Left lung (tissue), 10 donors: Measurements from ENCODE around the gene EIF2S2. TPM values are rescaled to one million over a fixed set of nuclear protein-coding genes. Genes with fewer than 3 reads are reported as not detected.
"Not testable (repeated sequence)": the region's sequence is repeated elsewhere in the genome, so short reads cannot be mapped to it uniquely, and the experiment has no call there.

Source experiments
- ATAC-seq: fragments of 200-7000 bp; cut with Tn5 transposase; one replicate; pipeline ENCODE4 v1.9.1; 2020; ENCODE audit warnings: moderate library complexity
- DNase-seq, 4 donors: peaks; one replicate each; pipeline ENCODE4 v3.0.0-alpha.2; 2013 to 2020
- H3K27ac ChIP-seq, 2 donors: fragments of 200-600 bp; sonication (generic) in 1 of 2; one replicate each; pipeline versions ENCODE4 v1.5.0 to v1.8.0; 2020 to 2021
- H3K27me3 ChIP-seq, 2 donors: fragments of 200-600 bp; sonication (generic) in 1 of 2; one replicate each; pipeline versions ENCODE4 v1.5.0 to v1.8.0; 2020 to 2021
- H3K36me3 ChIP-seq, 2 donors: fragments of 200-600 bp; sonication (generic) in 1 of 2; one replicate each; pipeline versions ENCODE4 v1.5.0 to v1.8.0; 2020 to 2021
- H3K4me1 ChIP-seq, 2 donors: fragments of 200-600 bp; one replicate each; pipeline ENCODE4 v1.8.0; 2021
- H3K4me3 ChIP-seq, 2 donors: fragments of 200-600 bp; sonication (generic) in 1 of 2; one replicate each; pipeline versions ENCODE4 v1.5.0 to v1.8.0; 2020 to 2021; ENCODE audit warnings: mild to moderate bottlenecking in 1 of 2
- H3K9me3 ChIP-seq, 2 donors: fragments of 200-600 bp; sonication (generic) in 1 of 2; one replicate each; pipeline versions ENCODE4 v1.5.0 to v1.8.0; 2020 to 2021
- CTCF ChIP-seq, 2 donors: fragments of 200-600 bp; sonication (generic) in 1 of 2; IDR thresholded peaks; one replicate each; pipeline versions ENCODE4 v1.5.0 to v1.8.0; 2021; ENCODE audit warnings: antibody characterized with exemption in 2 of 2
- intact Hi-C, 2 donors: fragments of 100-400 bp; cut with DNase I; formaldehyde crosslinking; loops; one replicate each; pipeline versions ENCODE4 v1.11.2 to v1.14.2; 2022
- polyA plus RNA-seq, 6 donors: library from polyadenylated mRNA; unstranded; fragments of 120-200 nt; gene quantifications; one replicate each; pipeline ENCODE4 v1.2.1, GENCODE V29; 2013; ENCODE audit not compliant: insufficient read length in 6 of 6
- total RNA-seq, 2 donors: library from RNA; stranded (reverse); fragmentation: NEBNext Ultra II Directional; extraction: Animal tissue kit (Norgen Biotek cat#: 25700); gene quantifications; one replicate each; pipeline ENCODE4 v1.2.1, GENCODE V29; 2021
- donor health status: DM: no; HTN: yes; CAD: no.
- donor health status: DM: no; HTN: no; CAD: no.

Gene EIF2S2
- total and polyA plus RNA-seq, 8 donors = 41.7 to 61.6 (median 45.9) TPM

GRCh38 chr20:34150306-34151000, 38.4 kb upstream of the EIF2S2 start:
- no peaks in the 10 kb centered on the region for H3K4me1 ChIP-seq
- H3K36me3 ChIP-seq = no peaks in the 10 kb centered on the region
- intact Hi-C loops = no loop called here
- ATAC-seq = peak; percentile 25
- H3K4me3 ChIP-seq = no peak overlapping the region
- TF ChIP-seq CTCF (IDR thresholded peaks at IDR 0.05) = no peak
- peaks cover 0 to 6% of the 10 kb centered on the region in 2 donors for H3K9me3 ChIP-seq
- no peak for DNase-seq
- H3K27ac ChIP-seq = no peak overlapping the region
- H3K27me3 ChIP-seq = no peaks in the 10 kb centered on the region

- Histone ChIP-seq H3K4me1 (no peaks in the 10 kb centered on the region), H3K4me3 (no peak overlapping the region), H3K27me3 (no peaks in the 10 kb centered on the region), H3K36me3 (no peaks in the 10 kb centered on the region), H3K27ac (no peak overlapping the region), H3K9me3 (no peaks in the 10 kb centered on the region)
- no peak for TF ChIP-seq CTCF (IDR thresholded peaks at IDR 0.05)
- no peak for ATAC-seq
- intact Hi-C loops = no loop called here
- DNase-seq = no peak
Measured at GRCh38 chr20:34145280-34145819, 33.3 kb upstream of the EIF2S2 start.

- no peaks in the 10 kb centered on the region for H3K27me3 ChIP-seq
- H3K27ac ChIP-seq = no peak overlapping the region
- DNase-seq (no peak), ATAC-seq (no peak)
- H3K9me3 ChIP-seq = no peaks in the 10 kb centered on the region
- no peak overlapping the region for H3K4me3 ChIP-seq
- intact Hi-C loops = no loop called here
- no peaks in the 10 kb centered on the region for H3K36me3 ChIP-seq
- TF ChIP-seq CTCF (IDR thresholded peaks at IDR 0.05) = no peak
- no peaks in the 10 kb centered on the region for H3K4me1 ChIP-seq
Measured at GRCh38 chr20:34143951-34144350, 31.9 kb upstream of the EIF2S2 start.

DNA sequence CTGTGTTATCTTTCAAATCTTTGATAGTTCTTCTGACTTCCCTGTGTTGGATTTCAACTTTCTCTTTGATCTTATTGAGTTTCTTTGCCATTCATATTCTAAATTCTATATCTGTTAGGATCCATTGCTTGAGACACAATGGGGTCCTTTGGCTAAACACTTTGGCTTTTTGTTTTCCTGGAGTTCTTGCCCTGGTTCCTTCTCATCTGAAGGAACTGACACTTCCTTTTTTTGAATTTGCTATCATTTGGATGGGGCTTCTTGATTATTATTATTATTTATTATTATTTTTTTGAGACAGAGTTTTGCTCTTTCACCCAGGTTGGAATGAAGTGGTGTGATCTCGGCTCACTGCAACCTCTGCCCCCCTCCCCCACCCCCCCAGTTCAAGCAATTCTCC, 30.1 kb upstream of the EIF2S2 start:
- no peaks in the 10 kb centered on the region for H3K9me3 ChIP-seq
- H3K4me3 ChIP-seq = no peak overlapping the region
- DNase-seq (no peak), ATAC-seq (no peak)
- no peak overlapping the region for H3K27ac ChIP-seq
- H3K36me3 ChIP-seq = no peaks in the 10 kb centered on the region
- intact Hi-C loops = no loop called here
- no peaks in the 10 kb centered on the region for H3K27me3 ChIP-seq
- H3K4me1 ChIP-seq = no peaks in the 10 kb centered on the region
- no peak for TF ChIP-seq CTCF (IDR thresholded peaks at IDR 0.05)

DNA sequence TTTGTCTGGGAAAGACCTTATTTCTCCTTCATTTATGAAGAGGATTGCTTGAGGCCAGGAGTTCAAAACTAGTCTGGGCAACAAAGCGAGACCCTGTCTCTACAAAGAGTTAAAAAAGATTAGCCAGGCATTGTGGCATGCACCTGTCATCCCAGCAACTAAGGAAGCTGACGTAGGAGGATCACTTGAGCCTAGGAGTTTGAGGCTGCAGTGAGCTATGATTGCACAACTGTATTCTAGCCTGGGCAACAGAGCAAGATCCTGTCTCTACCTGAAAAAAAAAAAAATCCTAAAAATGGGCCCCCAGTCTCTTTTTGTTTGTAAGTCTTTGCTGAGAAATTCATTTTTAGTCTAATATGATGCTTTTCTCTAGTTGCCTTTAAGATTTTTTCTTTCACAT, 29.2 kb upstream of the EIF2S2 start:
- no peaks in the 10 kb centered on the region for H3K4me1 ChIP-seq
- no peak overlapping the region for H3K4me3 ChIP-seq
- H3K27ac ChIP-seq = no peak overlapping the region
- H3K27me3 ChIP-seq = no peaks in the 10 kb centered on the region
- no peak for DNase-seq
- no peaks in the 10 kb centered on the region for H3K9me3 ChIP-seq
- TF ChIP-seq CTCF (IDR thresholded peaks at IDR 0.05) = no peak
- H3K36me3 ChIP-seq = no peaks in the 10 kb centered on the region
- no peak for ATAC-seq
- intact Hi-C loops = no loop called here

DNA sequence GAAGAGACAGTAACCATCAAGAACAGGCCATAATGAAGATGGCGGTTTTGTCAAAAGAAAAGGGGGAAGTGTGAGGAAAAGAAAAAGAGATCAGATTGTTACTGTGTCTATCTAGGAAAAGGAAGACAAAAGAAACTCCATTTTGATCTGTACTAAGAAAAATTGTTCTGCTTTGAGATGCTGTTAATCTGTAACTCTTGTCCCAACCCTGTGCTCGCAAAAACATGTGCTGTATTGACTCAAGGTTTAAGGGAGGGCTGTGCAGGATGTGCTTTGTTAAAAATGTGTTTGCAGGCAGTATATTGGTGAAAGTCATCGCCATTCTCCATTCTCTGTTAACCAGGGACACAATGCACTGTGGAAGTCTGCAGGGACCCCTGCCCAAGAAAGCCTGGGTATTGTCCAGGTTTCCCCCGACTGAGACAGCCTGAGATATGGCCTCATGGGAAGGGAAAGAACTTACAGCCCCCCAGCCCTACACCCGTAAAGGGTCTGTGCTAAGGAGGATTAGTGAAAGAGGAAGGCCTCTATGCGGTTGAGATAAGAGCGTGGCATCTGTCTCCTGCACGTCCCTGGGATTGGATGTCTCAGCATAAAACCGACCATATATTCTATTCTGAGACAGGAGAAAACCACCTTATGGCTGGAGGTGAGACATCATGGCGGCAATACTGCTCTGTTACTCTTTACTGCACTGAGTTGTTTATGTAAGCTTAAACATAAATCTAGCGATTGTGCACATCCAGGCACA, 23.7 kb upstream of the EIF2S2 start:
- H3K9me3 ChIP-seq, H3K27me3 ChIP-seq, H3K4me1 ChIP-seq, intact Hi-C loops, H3K36me3 ChIP-seq, ATAC-seq, H3K4me3 ChIP-seq, DNase-seq, H3K27ac ChIP-seq: not testable (repeated sequence)

DNA sequence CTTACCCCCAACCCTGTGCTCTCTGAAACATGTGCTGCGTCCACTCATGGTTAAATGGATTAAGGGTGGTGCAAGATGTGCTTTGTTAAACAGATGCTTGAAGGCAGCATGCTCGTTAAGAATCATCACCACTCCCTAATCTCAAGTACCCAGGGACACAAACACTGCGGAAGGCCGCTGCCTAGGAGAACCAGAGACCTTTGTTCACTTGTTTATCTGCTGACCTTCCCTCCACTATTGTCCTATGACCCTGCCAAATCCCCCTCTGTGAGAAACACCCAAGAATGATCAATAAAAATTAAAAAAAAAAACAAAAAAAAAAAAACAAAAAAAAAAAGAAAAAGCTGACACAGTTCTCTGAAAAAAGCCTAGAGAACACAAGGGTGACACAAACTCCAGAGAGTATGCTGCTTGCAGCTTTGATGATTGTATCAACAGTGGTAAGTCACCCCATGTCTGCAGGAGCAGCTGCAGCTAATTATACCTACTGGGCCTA, 21.4 kb upstream of the EIF2S2 start:
- H3K9me3 ChIP-seq, intact Hi-C loops, H3K4me3 ChIP-seq, H3K27me3 ChIP-seq, H3K4me1 ChIP-seq, H3K27ac ChIP-seq, H3K36me3 ChIP-seq, ATAC-seq, DNase-seq: not testable (repeated sequence)

DNA sequence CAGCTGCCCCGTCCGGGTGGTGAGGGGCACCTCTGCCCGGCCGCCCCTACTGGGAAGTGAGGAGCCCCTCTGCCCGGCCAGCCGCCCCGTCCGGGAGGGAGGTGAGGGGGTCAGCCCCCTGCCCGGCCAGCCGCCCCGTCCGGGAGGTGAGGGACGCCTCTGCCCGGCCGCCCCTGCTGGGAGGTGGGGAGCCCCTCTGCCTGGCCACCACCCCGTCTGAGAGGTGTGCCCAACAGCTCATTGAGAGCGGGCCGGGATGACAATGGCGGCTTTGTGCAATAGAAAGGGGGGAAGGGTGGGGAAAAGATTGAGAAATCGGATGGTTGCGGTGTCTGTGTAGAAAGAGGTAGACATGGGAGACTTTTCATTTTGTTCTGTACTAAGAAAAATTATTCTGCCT, 20.9 kb upstream of the EIF2S2 start:
- H3K9me3 ChIP-seq, H3K27ac ChIP-seq, H3K36me3 ChIP-seq, intact Hi-C loops, H3K27me3 ChIP-seq, H3K4me3 ChIP-seq, H3K4me1 ChIP-seq, DNase-seq, ATAC-seq: not testable (repeated sequence)
